ENCODE data around the gene PLEKHO1. TPM values are rescaled to one million over a fixed set of nuclear protein-coding genes. Genes with fewer than 3 reads are reported as not detected.
A peak's percentile ranks its signal among the peaks of the same experiment; 100 is the strongest.
"Not testable (repeated sequence)": the region's sequence is repeated elsewhere in the genome, so short reads cannot be mapped to it uniquely, and the experiment has no call there.

PLEKHO1 gene
- total and polyA plus RNA-seq, 12 donors, result 29.3 to 221 (median 59.7) TPM

DNA sequence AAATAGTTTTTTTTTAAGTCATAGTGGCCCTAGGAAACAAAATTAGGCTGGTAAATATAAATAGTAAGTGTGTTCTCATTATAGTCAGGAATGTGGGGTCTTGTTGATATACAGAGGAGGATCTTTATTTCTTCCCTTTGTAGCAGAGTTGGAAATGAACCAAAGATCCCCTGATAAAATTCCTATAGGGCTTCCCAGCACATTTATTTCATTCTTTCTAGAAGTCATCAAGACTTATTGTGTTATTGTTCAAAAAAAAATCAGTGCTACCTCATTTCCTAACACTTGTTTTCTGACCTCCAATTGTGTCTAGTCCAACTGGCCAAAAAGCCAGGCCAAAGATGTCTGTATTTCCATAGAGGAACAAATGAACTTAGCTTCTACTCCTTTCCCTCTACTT lies 7.6 kb upstream of the PLEKHO1 start:
- peaks cover 0 to 32% (median 0%) of the 10 kb centered on the region in 9 donors for H3K36me3 ChIP-seq
- H3K27ac ChIP-seq, result peak overlapping the region in 3 of 10 donors; percentile 3 to 31 (median 22)
- H3K4me3 ChIP-seq, result no peak overlapping the region
- no peaks in the 10 kb centered on the region for H3K9me3 ChIP-seq
- intact Hi-C loops (cut with DNase I), result no loop called here
- TF ChIP-seq, protein P1, sequence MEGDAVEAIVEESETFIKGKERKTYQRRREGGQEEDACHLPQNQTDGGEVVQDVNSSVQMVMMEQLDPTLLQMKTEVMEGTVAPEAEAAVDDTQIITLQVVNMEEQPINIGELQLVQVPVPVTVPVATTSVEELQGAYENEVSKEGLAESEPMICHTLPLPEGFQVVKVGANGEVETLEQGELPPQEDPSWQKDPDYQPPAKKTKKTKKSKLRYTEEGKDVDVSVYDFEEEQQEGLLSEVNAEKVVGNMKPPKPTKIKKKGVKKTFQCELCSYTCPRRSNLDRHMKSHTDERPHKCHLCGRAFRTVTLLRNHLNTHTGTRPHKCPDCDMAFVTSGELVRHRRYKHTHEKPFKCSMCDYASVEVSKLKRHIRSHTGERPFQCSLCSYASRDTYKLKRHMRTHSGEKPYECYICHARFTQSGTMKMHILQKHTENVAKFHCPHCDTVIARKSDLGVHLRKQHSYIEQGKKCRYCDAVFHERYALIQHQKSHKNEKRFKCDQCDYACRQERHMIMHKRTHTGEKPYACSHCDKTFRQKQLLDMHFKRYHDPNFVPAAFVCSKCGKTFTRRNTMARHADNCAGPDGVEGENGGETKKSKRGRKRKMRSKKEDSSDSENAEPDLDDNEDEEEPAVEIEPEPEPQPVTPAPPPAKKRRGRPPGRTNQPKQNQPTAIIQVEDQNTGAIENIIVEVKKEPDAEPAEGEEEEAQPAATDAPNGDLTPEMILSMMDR (IDR thresholded peaks at IDR 0.05), result no peak
- DNase-seq (no peak), ATAC-seq (peak in 2 of 8 donors; percentile 27 to 31)
- peaks cover 0 to 42% (median 31%) of the 10 kb centered on the region in 9 donors for H3K4me1 ChIP-seq
- H3K27me3 ChIP-seq, result no peaks in the 10 kb centered on the region

GRCh38 chr1:150144606-150145005 lies 5.1 kb upstream of the PLEKHO1 start:
- H3K27ac ChIP-seq, result peak overlapping the region in 1 of 10 donors; percentile 18
- H3K4me1 ChIP-seq, result peaks cover 0 to 56% (median 40%) of the 10 kb centered on the region in 9 donors
- ATAC-seq, result no peak
- TF ChIP-seq, protein P1 (IDR thresholded peaks at IDR 0.05), result no peak
- H3K36me3 ChIP-seq, result peaks cover 0 to 14% (median 0%) of the 10 kb centered on the region in 9 donors
- no peak overlapping the region for H3K4me3 ChIP-seq
- DNase-seq, result no peak
- intact Hi-C loops (cut with DNase I), result no loop called here
- WGBS, 2 donors, result 36 to 39% methylated on average over 5 of the region's 5 CpGs
- H3K27me3 ChIP-seq, result no peaks in the 10 kb centered on the region
- no peaks in the 10 kb centered on the region for H3K9me3 ChIP-seq

GRCh38 chr1:150146016-150146415 lies 3.7 kb upstream of the PLEKHO1 start:
- H3K27me3 ChIP-seq; H3K36me3 ChIP-seq; H3K9me3 ChIP-seq; DNase-seq; H3K4me3 ChIP-seq; ATAC-seq; H3K27ac ChIP-seq; intact Hi-C loops (cut with DNase I): not testable (repeated sequence)
- 85 to 98% methylated on average over 5 of the region's 5 CpGs for WGBS, 2 donors
- H3K4me1 ChIP-seq, result peaks cover 0 to 56% (median 42%) of the 10 kb centered on the region in 9 donors

DNA sequence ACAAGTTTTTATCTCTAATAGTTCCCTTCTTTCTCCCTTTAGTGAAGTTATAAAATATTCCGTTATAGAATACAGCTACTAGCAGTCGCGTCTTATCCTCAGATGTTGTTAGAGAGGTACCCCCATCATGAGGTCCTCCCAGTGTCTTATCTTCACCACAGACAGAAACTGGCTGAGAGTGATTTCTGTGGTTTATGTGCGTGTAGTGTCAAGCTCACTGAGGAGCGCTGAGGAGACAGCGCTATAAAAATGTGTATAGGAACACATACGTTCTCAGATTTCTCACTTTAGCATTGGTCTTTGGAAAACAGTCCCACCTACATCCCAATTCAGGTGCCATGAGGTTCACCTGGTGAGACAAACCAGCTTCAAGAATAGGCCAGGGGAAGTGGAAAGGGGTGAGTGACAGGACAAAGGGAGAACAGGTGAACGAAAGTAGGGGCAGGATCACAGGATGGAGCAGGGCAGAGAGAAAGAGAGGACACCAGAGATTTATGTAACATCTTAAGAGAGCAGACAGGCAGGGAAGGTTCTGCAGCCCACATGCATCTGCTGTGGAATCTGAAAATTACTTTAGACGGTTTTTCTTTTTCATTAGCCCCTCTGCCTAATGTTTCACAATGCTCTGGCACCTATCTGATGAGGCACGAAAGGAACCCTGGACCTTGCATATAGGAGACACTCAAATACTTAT lies 2.7 kb upstream of the PLEKHO1 start:
- no peak overlapping the region for H3K27ac ChIP-seq
- peaks cover 0 to 15% (median 0%) of the 10 kb centered on the region in 9 donors for H3K36me3 ChIP-seq
- intact Hi-C loops (cut with DNase I), result no loop called here
- no peaks in the 10 kb centered on the region for H3K9me3 ChIP-seq
- TF ChIP-seq, protein P1 (IDR thresholded peaks at IDR 0.05), result no peak
- ATAC-seq (no peak), DNase-seq (no peak)
- WGBS, 2 donors, result 79 to 81% methylated on average over 10 of the region's 10 CpGs
- no peak overlapping the region for H3K4me3 ChIP-seq
- peaks cover 0 to 56% (median 43%) of the 10 kb centered on the region in 9 donors for H3K4me1 ChIP-seq
- no peaks in the 10 kb centered on the region for H3K27me3 ChIP-seq

DNA sequence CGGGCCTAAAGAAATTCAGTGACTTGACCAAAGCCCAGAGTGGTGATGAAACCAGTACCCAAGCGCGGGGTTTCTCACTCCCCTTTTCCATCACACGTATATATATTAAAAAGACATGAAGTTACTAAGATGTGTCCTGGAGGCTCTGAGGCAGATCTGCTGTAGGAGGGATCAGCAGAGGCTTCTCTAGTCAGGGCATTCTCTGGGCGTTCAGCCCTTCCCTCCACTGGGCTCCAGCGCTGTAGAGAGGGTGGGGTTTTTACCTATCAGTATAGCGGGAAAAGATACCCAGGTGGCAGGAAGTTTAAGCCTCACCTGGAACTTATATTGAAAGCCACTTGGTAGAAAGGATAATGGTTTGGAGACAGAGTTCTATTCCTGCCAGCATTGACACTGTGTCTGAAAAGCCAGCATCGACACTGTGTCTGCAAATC lies 862 bp upstream of the PLEKHO1 start:
- intact Hi-C loops (cut with DNase I), result no loop called here

More for the DNA sequence above, 862 bp upstream of the PLEKHO1 start:
- DNase-seq (no peak), ATAC-seq (no peak)
- Histone ChIP-seq H3K36me3 (peaks cover 0 to 31% (median 8%) of the 10 kb centered on the region in 9 donors), H3K27me3 (no peaks in the 10 kb centered on the region), H3K9me3 (no peaks in the 10 kb centered on the region), H3K4me1 (peaks cover 0 to 66% (median 52%) of the 10 kb centered on the region in 9 donors), H3K27ac (peak overlapping the region; percentile 79 to 99 (median 93)), H3K4me3 (peak overlapping the region; percentile 32 to 94 (median 87))
- TF ChIP-seq, protein P1 (IDR thresholded peaks at IDR 0.05), result no peak
- 22 to 38% methylated on average over 8 of the region's 8 CpGs for WGBS, 2 donors
